Measurements from ENCODE around the gene TTC3.

The TTC3 gene

DNA sequence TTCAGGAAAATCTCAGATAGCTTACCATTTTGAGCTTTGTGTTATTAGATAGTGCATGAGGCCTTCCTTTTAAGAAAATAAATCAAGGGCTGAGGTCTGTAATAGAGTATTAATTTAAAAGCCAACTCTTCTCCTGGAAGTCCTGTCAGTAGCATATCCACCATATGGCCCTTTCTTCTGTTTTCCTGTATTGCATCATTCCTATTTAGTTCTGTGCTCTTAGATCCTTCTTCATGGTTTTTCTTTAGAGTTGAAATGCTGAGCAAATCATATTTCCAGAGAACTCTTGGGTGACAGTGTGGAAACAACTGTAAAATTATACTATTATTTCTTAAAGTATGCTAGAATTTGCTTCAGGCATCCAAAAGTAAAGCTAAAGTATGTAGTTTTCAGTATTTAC, 91.7 kb downstream of the TTC3 start:
- TF ChIP-seq, protein P1, sequence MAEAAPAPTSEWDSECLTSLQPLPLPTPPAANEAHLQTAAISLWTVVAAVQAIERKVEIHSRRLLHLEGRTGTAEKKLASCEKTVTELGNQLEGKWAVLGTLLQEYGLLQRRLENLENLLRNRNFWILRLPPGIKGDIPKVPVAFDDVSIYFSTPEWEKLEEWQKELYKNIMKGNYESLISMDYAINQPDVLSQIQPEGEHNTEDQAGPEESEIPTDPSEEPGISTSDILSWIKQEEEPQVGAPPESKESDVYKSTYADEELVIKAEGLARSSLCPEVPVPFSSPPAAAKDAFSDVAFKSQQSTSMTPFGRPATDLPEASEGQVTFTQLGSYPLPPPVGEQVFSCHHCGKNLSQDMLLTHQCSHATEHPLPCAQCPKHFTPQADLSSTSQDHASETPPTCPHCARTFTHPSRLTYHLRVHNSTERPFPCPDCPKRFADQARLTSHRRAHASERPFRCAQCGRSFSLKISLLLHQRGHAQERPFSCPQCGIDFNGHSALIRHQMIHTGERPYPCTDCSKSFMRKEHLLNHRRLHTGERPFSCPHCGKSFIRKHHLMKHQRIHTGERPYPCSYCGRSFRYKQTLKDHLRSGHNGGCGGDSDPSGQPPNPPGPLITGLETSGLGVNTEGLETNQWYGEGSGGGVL (tag by site-specific recombination; IDR thresholded peaks at IDR 0.05), result no peak
- TF ChIP-seq, protein P2, sequence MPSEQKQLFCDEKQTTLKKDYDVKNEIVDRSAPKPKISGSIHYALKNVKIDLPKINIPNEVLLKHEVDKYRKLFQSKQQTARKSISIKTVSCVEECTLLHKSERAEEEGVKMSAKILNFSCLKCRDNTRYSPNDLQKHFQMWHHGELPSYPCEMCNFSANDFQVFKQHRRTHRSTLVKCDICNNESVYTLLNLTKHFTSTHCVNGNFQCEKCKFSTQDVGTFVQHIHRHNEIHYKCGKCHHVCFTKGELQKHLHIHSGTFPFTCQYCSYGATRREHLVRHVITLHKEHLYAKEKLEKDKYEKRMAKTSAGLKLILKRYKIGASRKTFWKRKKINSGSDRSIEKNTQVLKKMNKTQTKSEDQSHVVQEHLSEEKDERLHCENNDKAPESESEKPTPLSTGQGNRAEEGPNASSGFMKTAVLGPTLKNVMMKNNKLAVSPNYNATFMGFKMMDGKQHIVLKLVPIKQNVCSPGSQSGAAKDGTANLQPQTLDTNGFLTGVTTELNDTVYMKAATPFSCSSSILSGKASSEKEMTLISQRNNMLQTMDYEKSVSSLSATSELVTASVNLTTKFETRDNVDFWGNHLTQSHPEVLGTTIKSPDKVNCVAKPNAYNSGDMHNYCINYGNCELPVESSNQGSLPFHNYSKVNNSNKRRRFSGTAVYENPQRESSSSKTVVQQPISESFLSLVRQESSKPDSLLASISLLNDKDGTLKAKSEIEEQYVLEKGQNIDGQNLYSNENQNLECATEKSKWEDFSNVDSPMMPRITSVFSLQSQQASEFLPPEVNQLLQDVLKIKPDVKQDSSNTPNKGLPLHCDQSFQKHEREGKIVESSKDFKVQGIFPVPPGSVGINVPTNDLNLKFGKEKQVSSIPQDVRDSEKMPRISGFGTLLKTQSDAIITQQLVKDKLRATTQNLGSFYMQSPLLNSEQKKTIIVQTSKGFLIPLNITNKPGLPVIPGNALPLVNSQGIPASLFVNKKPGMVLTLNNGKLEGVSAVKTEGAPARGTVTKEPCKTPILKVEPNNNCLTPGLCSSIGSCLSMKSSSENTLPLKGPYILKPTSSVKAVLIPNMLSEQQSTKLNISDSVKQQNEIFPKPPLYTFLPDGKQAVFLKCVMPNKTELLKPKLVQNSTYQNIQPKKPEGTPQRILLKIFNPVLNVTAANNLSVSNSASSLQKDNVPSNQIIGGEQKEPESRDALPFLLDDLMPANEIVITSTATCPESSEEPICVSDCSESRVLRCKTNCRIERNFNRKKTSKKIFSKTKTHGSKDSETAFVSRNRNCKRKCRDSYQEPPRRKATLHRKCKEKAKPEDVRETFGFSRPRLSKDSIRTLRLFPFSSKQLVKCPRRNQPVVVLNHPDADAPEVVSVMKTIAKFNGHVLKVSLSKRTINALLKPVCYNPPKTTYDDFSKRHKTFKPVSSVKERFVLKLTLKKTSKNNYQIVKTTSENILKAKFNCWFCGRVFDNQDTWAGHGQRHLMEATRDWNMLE (tag by site-specific recombination; conservative IDR thresholded peaks at IDR 0.05; ENCODE audit: low read depth), result no peak
- no peak for TF ChIP-seq SCRT2 (tag by site-specific recombination; IDR thresholded peaks at IDR 0.05)
- no peak for TF ChIP-seq ZNF629 (tag by site-specific recombination; IDR thresholded peaks at IDR 0.05)
- TF ChIP-seq, protein P3, sequence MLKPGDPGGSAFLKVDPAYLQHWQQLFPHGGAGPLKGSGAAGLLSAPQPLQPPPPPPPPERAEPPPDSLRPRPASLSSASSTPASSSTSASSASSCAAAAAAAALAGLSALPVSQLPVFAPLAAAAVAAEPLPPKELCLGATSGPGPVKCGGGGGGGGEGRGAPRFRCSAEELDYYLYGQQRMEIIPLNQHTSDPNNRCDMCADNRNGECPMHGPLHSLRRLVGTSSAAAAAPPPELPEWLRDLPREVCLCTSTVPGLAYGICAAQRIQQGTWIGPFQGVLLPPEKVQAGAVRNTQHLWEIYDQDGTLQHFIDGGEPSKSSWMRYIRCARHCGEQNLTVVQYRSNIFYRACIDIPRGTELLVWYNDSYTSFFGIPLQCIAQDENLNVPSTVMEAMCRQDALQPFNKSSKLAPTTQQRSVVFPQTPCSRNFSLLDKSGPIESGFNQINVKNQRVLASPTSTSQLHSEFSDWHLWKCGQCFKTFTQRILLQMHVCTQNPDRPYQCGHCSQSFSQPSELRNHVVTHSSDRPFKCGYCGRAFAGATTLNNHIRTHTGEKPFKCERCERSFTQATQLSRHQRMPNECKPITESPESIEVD (tag by site-specific recombination; IDR thresholded peaks at IDR 0.05), result no peak
- no peak for TF ChIP-seq ZSCAN16 (tag by site-specific recombination; IDR thresholded peaks at IDR 0.05)
- Histone ChIP-seq H3K36me3 (ENCODE audit: control insufficient read depth in 2 of 2, insufficient read depth in 1 of 2, low read length in 2 of 2) (peaks cover 52 to 62% of the 10 kb centered on the region in 2 experiments), H3K4me1 (ENCODE audit: control insufficient read depth, insufficient read depth, low read length) (no peaks in the 10 kb centered on the region), H3K27ac (ENCODE audit: extremely low read depth, low read depth, low read length) (no peak overlapping the region), H3K9me3 (ENCODE audit: control insufficient read depth, insufficient read depth, low read depth, low read length) (no peaks in the 10 kb centered on the region), H3K4me3 (ENCODE audit: low read depth, low read length) (no peak overlapping the region)
- ChIA-PET POLR2A (no interaction called here), CTCF (interaction anchor here (0.6 kb wide), 1 partner anchor 10 kb away, joined by 6 read pairs; no protein-coding TSS in a partner anchor)

DNA sequence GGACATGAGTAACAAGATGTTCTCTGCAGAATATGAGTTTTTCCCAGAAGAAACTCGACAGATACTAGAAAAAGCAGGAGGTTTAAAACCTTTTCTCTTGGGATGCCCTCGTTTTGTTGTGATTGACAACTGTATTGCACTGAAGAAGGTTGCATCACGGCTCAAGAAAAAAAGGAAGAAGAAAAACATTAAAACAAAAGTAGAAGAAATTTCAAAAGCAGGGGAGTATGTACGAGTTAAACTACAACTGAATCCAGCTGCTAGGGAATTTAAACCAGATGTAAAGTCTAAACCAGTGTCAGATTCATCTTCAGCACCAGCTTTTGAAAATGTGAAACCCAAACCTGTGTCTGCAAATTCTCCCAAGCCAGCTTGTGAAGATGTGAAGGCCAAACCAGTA, 92.5 kb downstream of the TTC3 start:
- ChIA-PET CTCF (interaction anchor here (0.7 to 2.0 kb wide), 3 partner anchors 310 to 363 kb away, joined by 4 to 9 read pairs (median 5); no protein-coding TSS in a partner anchor), POLR2A (no interaction called here)
- no peak overlapping the region for H3K4me3 ChIP-seq (ENCODE audit: low read depth, low read length)
- H3K9me3 ChIP-seq (ENCODE audit: control insufficient read depth, insufficient read depth, low read depth, low read length), result no peaks in the 10 kb centered on the region
- H3K36me3 ChIP-seq (ENCODE audit: control insufficient read depth in 2 of 2, insufficient read depth in 1 of 2, low read length in 2 of 2), result peaks cover 52 to 60% of the 10 kb centered on the region in 2 experiments
- H3K27ac ChIP-seq (ENCODE audit: extremely low read depth, low read depth, low read length), result no peak overlapping the region
- H3K4me1 ChIP-seq (ENCODE audit: control insufficient read depth, insufficient read depth, low read length), result no peaks in the 10 kb centered on the region
- TF ChIP-seq ZNF785 (tag by site-specific recombination; IDR thresholded peaks at IDR 0.05) (no peak), ZNF600 (tag by site-specific recombination; IDR thresholded peaks at IDR 0.05) (no peak), IKZF3 (tag by site-specific recombination; IDR thresholded peaks at IDR 0.05) (no peak), KLF16 (tag by site-specific recombination; IDR thresholded peaks at IDR 0.05) (no peak), ZFP69B (tag by site-specific recombination; IDR thresholded peaks at IDR 0.05) (no peak), ZSCAN16 (tag by site-specific recombination; IDR thresholded peaks at IDR 0.05) (no peak), ZNF138 (tag by site-specific recombination; IDR thresholded peaks at IDR 0.05; ENCODE audit: borderline replicate concordance) (no peak), KLF9 (tag by site-specific recombination; IDR thresholded peaks at IDR 0.05; ENCODE audit: low read depth) (no peak)
- TF ChIP-seq, protein P4, sequence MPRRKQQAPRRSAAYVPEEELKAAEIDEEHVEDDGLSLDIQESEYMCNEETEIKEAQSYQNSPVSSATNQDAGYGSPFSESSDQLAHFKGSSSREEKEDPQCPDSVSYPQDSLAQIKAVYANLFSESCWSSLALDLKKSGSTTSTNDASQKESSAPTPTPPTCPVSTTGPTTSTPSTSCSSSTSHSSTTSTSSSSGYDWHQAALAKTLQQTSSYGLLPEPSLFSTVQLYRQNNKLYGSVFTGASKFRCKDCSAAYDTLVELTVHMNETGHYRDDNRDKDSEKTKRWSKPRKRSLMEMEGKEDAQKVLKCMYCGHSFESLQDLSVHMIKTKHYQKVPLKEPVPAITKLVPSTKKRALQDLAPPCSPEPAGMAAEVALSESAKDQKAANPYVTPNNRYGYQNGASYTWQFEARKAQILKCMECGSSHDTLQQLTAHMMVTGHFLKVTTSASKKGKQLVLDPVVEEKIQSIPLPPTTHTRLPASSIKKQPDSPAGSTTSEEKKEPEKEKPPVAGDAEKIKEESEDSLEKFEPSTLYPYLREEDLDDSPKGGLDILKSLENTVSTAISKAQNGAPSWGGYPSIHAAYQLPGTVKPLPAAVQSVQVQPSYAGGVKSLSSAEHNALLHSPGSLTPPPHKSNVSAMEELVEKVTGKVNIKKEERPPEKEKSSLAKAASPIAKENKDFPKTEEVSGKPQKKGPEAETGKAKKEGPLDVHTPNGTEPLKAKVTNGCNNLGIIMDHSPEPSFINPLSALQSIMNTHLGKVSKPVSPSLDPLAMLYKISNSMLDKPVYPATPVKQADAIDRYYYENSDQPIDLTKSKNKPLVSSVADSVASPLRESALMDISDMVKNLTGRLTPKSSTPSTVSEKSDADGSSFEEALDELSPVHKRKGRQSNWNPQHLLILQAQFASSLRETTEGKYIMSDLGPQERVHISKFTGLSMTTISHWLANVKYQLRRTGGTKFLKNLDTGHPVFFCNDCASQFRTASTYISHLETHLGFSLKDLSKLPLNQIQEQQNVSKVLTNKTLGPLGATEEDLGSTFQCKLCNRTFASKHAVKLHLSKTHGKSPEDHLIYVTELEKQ (tag by site-specific recombination; IDR thresholded peaks at IDR 0.05; ENCODE audit: borderline replicate concordance), result no peak
- TF ChIP-seq, protein P5, sequence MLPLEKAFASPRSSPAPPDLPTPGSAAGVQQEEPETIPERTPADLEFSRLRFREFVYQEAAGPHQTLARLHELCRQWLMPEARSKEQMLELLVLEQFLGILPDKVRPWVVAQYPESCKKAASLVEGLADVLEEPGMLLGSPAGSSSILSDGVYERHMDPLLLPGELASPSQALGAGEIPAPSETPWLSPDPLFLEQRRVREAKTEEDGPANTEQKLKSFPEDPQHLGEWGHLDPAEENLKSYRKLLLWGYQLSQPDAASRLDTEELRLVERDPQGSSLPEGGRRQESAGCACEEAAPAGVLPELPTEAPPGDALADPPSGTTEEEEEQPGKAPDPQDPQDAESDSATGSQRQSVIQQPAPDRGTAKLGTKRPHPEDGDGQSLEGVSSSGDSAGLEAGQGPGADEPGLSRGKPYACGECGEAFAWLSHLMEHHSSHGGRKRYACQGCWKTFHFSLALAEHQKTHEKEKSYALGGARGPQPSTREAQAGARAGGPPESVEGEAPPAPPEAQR (tag by site-specific recombination; IDR thresholded peaks at IDR 0.05), result no peak
- TF ChIP-seq, protein P1 (tag by site-specific recombination; IDR thresholded peaks at IDR 0.05), result no peak
- TF ChIP-seq, protein P6, sequence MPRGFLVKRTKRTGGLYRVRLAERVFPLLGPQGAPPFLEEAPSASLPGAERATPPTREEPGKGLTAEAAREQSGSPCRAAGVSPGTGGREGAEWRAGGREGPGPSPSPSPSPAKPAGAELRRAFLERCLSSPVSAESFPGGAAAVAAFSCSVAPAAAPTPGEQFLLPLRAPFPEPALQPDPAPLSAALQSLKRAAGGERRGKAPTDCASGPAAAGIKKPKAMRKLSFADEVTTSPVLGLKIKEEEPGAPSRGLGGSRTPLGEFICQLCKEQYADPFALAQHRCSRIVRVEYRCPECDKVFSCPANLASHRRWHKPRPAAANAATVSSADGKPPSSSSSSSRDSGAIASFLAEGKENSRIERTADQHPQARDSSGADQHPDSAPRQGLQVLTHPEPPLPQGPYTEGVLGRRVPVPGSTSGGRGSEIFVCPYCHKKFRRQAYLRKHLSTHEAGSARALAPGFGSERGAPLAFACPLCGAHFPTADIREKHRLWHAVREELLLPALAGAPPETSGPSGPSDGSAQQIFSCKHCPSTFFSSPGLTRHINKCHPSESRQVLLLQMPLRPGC (tag by site-specific recombination; IDR thresholded peaks at IDR 0.05), result no peak
